GM23338 (cell line): ENCODE measurements around the gene ANKRD2.

Experiments used
- CREB1 ChIP-seq: fragments of 250-450 bp; sonication (Bioruptor Pico); IDR thresholded peaks from 2 replicates; pipeline ENCODE4 v1.5.0; 2020; ENCODE audit warnings: low read depth, mild to moderate bottlenecking, moderate library complexity
- EZH2 ChIP-seq: fragments of 200-600 bp; sonication (generic); IDR thresholded peaks from one replicate; pipeline ENCODE4 v1.8.0; 2017; ENCODE audit warnings: antibody characterized with exemption, mild to moderate bottlenecking, low read depth; ENCODE audit not compliant: unreplicated experiment
- EZH2phosphoT487 ChIP-seq: fragments of 200-600 bp; sonication (generic); IDR thresholded peaks from one replicate; pipeline ENCODE4 v1.8.1; 2018; ENCODE audit warnings: antibody characterized with exemption; ENCODE audit not compliant: unreplicated experiment
- POLR2AphosphoS5 ChIP-seq: IDR thresholded peaks from 2 replicates; pipeline ENCODE4 v1.6.1; 2016; ENCODE audit warnings: antibody characterized with exemption, low read depth
- ZNF114 ChIP-seq: fragments of 250-450 bp; sonication (Bioruptor Pico); IDR thresholded peaks from 2 replicates; pipeline ENCODE4 v1.5.0; 2020; ENCODE audit warnings: mild to moderate bottlenecking, moderate library complexity
- ZNF331 ChIP-seq: fragments of 250-450 bp; sonication (Bioruptor Pico); IDR thresholded peaks from 2 replicates; pipeline ENCODE4 v1.5.0; 2020; ENCODE audit warnings: low read depth, mild to moderate bottlenecking, moderate library complexity
- TF ChIP-seq, protein P1 (sequence below), 2 experiments: fragments of 200-600 bp in 1 of 2; sonication (generic) in 1 of 2; conservative IDR thresholded peaks; 2 replicates each; pipeline versions ENCODE4 v1.5.1 to v1.6.1; 2016 to 2017; ENCODE audit warnings: antibody characterized with exemption in 2 of 2, low read depth in 2 of 2, mild to moderate bottlenecking in 2 of 2, moderate library complexity in 1 of 2
- TF ChIP-seq, protein P2 (sequence below): IDR thresholded peaks from one replicate; pipeline ENCODE4 v1.6.1; 2018; ENCODE audit warnings: antibody characterized with exemption; ENCODE audit not compliant: unreplicated experiment

DNA sequence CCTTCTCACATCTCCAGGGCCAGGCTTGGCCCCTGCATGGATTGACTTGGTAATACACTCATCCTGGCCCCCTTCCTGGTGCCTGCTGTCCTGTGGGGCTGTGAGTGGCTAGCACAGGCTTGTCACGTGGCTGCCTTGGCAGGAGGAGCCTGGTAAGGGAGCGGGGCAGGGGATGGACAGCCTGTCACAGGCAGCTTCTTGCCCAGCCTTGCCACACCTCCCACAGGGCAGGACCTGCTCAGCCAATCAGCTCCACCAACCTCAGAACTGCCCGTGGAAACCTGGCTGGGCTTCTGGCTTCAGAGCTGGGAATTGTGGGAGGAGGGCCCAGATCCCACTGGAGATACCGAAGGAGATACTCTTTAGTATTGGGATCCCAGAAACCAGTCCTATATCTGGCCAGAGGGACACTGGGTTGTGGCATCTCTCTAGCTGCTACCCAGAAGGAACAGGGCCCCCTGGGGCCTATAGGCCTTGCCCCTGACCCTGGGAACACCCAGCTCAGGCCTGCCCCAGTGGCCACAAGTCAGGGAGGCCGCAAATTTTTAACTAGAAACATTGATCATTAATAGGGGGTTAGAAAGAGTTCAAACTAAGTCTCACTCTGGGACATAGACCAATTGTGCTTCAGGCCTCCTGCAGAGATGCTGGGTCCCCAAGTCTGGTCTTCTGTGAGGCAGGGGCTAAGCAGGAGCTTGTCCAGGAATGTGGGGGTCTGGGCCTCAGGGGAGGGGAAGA lies 11.7 kb downstream of the ANKRD2 start, which contains the start of gene HOGA1:
- TF ChIP-seq EZH2phosphoT487 (no peak), EZH2 (no peak), POLR2AphosphoS5 (no peak), ZNF331 (CRISPR knock-in tag) (no peak), ZNF114 (CRISPR knock-in tag) (no peak), CREB1 (CRISPR knock-in tag) (no peak)
- TF ChIP-seq, protein P1, sequence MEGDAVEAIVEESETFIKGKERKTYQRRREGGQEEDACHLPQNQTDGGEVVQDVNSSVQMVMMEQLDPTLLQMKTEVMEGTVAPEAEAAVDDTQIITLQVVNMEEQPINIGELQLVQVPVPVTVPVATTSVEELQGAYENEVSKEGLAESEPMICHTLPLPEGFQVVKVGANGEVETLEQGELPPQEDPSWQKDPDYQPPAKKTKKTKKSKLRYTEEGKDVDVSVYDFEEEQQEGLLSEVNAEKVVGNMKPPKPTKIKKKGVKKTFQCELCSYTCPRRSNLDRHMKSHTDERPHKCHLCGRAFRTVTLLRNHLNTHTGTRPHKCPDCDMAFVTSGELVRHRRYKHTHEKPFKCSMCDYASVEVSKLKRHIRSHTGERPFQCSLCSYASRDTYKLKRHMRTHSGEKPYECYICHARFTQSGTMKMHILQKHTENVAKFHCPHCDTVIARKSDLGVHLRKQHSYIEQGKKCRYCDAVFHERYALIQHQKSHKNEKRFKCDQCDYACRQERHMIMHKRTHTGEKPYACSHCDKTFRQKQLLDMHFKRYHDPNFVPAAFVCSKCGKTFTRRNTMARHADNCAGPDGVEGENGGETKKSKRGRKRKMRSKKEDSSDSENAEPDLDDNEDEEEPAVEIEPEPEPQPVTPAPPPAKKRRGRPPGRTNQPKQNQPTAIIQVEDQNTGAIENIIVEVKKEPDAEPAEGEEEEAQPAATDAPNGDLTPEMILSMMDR (conservative IDR thresholded peaks at IDR 0.05; ENCODE audit: low read depth in 2 of 2) = no peak
- TF ChIP-seq, protein P2, sequence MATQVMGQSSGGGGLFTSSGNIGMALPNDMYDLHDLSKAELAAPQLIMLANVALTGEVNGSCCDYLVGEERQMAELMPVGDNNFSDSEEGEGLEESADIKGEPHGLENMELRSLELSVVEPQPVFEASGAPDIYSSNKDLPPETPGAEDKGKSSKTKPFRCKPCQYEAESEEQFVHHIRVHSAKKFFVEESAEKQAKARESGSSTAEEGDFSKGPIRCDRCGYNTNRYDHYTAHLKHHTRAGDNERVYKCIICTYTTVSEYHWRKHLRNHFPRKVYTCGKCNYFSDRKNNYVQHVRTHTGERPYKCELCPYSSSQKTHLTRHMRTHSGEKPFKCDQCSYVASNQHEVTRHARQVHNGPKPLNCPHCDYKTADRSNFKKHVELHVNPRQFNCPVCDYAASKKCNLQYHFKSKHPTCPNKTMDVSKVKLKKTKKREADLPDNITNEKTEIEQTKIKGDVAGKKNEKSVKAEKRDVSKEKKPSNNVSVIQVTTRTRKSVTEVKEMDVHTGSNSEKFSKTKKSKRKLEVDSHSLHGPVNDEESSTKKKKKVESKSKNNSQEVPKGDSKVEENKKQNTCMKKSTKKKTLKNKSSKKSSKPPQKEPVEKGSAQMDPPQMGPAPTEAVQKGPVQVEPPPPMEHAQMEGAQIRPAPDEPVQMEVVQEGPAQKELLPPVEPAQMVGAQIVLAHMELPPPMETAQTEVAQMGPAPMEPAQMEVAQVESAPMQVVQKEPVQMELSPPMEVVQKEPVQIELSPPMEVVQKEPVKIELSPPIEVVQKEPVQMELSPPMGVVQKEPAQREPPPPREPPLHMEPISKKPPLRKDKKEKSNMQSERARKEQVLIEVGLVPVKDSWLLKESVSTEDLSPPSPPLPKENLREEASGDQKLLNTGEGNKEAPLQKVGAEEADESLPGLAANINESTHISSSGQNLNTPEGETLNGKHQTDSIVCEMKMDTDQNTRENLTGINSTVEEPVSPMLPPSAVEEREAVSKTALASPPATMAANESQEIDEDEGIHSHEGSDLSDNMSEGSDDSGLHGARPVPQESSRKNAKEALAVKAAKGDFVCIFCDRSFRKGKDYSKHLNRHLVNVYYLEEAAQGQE = no peak
